GM18909 (cell line): Measurements from ENCODE around the gene JPH2.

Experiments
- ATAC-seq: cut with Tn5 transposase; IDR thresholded peaks from one replicate; pipeline ENCODE4 v1.9.1; 2021; ENCODE audit warnings: mild to moderate bottlenecking; ENCODE audit not compliant: unreplicated experiment, poor library complexity

The JPH2 gene

DNA sequence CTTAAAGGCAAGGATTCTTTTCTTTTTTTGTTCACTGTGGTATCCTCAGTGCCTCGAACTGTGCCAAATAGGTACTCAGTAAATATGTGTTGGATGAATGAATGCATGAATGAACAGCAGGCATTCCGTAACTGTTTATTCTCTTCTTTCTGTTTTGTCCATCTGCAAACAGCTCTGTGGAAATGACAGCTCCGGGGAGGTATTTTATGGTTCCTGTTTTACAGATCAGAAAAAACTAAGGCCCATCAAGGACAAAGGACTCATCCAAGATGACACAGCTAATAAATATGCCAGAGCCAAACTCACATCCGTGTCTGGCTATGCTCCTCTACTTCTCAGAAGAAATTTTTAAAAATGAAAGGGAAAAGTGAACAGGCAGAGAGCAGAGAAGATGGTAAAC is 21.0 kb downstream of the JPH2 start:
- no peak for ATAC-seq

DNA sequence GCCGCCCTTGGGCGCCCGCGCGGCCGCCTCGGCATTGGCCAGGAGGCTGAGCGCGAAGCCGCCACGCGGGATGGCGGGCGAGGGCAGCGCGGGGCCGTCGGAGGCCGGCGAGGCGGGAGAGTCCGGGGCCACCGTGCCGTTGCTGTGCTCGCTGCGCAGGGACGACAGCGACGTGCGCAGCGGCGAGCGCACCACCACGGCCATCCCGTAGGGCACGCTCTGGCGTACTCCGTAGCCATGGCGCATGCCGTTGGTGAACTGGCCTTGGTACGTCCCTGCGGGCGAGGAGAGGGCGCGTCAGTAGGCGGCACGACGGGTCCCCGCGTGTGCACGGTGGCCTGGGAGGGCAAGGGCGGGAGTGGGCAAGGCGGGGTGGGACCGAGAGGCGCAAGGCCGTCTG is 26.9 kb downstream of the JPH2 start:
- ATAC-seq: no peak

DNA sequence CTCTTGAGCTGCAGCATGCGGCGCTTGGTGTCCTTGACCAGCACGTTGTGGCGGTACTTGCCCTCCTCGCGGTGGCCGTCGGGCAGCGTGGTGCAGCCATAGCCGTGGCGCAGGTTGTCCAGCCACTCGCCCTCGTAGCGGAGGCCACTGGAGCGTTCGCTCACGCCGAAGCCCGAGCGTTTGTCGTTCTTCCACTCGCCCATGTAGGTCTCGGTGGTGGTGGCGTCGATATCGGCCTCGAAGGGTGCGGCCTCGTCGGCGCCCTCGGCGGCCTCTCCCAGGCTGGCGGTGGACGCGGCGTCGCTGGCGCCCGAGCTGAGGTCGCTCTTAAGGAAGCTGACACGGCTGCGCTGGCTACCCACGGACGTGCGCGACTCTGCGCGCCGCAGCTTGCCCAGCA is 27.3 kb downstream of the JPH2 start:
- no peak for ATAC-seq

DNA sequence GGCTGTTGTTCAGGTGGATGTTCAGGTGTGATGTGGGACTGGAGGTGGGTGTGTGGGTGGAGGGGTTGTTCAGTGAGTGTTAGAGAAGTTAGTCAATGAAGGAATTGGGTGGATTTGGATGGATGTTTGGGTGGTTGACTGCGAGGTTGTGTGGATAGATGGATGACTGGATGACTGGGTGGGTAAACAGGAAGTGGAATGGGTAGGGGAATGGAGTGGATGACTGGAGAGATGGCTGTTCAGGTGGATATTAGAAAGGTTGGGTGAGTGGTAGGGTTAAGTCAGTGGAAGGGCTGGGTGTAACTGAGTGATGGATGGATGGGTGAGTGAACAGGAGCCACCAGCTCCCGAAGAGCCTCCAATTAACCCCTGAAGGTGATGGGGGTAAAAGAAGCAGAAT is 27.9 kb downstream of the JPH2 start:
- ATAC-seq: no peak

DNA sequence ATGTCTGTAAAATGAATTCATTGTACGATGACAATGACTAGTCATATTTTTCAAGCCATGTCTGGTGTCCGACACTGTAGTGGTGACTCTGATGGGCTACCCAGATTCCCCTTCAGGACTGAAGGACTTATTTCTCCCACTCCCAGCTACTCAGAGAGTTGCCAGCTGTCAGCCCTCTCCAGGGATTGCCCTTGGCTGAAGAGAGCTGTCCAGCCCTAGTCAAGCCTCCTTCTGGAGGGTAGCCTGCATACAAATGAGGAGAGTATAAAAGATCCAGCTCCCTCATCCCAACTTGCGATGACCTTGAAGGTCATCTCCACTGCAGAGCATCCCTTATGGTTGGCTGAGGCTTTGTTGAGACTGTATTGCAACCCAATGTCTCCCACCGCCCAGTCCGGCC is 29.9 kb downstream of the JPH2 start:
- ATAC-seq: no peak

DNA sequence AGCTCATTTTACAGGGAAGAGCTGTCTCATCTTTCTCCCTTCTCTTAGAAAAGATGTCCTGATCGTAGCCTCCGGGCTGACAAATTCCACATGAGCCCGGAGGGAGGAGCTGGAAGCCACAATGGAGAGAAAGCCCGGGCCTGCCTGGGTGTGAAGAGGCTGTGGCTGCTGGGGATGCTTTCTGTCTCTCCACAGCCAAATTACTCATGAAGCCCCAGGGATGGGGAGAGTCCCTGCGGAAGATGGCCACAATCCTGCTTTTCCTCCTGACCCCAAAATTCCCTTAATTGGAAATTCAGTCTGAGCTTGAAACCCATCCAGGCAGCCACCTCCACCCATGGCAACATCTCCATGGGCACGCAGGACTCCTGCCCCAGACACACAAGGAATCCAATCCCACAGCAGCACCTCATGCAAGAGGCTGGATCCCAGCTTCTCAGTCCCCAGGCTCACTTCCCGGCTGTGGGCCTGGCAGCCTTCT is 32.4 kb downstream of the JPH2 start:
- no peak for ATAC-seq

DNA sequence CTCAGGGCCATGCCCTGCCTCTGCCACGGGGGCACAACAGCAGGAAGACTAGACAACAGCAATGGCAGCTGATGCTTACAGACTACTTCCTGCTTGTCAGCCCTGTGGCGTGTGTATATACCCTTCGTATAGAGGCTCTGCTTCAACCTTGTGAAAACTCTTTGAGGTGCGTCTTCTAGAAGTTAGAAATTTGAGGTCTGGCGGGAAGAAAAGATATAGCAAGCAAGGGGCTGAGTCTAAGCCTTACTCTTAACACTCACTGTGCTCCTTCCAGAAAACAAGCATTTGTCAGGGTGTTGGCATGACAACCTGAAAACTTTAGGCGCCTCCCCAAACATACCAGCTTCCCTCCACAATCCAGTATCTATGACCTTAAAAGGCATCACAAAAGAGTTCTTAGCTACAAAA is 33.3 kb downstream of the JPH2 start:
- no peak for ATAC-seq

DNA sequence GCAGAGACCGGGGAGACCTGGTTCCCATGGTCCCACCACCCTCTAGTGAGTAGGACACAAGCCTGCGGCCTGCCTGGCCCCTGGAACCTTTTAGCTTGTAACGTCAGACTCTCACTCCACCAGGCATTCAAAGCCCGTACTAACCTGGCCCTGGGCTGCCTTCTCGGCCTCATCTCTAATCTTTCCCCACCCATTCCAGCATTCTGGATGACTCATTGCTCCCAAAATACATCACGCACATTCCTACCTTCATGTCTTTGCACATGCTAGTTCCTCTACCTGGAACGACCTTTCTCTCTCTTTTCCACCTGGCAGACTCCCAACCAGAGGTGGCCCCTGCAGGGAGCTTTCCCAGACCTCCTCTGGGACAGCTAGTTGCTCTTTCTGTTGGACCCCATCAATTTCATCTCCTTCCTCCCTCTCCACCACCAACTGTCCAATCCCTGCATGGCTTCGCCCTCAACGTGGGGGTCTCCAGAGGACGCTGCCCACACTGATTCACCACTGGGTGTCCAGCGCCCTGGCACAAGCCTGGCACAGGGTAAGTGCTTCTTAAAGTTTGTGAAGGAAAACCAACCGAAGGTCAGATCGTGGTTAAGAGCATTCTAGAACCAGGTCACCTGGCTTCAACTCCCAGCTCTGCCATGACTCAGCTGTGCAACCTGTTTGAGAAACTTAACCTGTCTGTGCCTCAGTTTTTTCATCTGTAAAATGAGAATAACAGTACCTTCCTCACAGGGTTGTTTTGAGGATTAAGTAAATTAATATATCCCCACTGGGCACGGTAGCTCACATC is 35.2 kb downstream of the JPH2 start:
- no peak for ATAC-seq

DNA sequence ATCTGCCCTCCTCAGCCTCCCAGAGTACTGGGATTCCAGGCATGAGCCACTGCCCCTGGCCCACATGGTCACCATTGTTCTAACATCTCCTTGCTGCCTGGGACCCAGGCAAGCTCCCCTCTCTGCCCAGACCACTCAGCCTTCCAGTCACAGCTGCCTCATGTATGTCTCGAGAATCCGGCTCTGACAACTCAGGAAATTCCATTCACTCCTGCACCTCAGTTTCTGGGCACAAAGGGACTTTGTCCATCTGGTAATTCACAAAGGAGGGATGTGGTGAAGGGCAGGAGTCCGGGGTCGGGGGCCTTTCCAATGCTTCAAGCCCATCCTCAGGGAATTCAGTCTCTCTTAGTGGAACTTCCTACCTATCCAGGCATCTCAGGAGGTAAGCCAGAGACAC is 40.7 kb downstream of the JPH2 start:
- ATAC-seq: no peak

DNA sequence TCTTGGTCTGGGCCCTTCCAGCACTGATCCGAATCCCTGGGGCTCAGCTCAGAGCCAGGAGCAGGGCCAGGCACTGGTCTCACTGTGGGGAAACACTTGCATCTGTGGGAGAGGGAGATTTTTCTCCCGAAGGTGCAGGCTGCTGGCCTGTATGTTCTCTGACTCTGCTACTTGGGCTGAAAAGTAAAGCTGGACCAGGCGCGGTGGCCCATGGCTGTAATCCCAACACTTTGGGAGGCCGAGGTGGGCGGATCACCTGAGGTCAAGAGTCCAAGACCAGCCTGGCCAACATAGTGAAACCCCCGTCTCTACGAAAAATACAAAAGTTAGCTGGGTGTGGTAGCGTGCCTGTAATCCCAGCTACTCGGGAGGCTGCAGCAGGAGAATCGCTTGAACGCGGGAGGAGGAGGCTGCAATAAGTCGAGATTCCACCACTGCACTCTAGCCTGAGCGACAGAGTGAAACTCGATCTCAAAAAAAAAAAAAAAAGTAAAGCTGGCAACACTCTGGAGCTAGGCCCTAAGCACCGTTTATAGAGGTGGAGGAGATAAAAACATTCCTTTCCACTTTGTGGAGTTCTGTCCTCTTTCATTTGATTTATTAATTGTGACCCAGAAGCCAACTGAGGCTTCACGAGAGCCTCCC is 41.7 kb downstream of the JPH2 start:
- no peak for ATAC-seq

DNA sequence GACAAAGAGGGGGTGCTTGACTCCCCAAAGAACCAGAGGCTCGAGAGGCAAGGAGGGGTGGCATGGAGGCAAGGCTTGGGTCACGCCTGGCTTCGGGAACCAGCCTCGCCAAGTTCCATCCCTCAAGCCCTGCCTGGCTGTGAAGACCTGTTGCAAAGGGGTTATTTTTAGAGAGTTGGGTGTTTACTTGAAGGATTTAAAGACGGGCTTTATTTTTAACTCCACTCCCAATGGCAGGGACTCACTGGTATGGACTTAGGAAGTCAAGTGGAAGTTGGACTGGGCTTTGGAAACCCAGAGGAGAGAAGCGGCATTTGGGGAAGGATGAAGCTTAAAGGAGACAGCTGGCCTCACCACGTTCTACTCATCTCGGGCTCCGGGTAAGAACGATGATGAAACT is 43.1 kb downstream of the JPH2 start:
- no peak for ATAC-seq

DNA sequence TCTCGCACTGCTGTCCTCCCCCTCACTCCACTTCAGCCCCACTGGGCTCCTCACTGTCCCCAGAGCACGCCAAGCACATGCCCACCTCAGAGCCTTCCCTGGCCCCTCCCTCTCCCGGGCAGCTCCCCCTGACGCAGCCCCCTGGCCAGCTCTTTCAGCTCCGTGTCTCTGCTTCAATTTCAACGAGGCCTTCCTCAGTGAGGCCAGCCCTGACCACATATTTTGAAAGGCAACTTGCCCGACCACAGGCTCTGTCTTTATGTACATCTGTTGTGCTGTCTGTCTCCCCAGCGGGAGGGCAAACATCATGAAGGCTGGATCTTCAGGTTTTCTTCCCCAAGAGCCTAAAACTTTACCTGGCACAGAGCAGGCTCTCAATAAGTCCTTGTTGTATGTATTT is 44.6 kb downstream of the JPH2 start:
- no peak for ATAC-seq

DNA sequence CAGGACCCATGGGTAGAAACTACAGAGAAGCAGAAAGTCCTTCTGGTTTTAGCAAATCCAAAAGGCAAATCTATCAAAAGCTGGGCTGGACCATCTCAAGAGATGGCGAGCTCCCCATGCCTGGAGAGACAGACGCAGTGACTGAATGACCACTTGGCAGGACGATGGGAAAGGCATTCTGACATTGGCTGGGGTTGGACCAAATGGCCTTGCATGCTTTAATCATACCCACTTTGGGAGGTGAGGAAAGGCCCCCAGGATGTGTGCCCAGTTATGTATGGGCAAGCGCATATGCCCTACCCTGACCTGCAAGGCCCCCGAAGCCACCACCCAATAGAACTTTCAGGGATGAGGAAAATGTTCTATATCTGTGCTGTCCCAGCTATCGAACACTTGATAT is 45.1 kb downstream of the JPH2 start:
- no peak for ATAC-seq

DNA sequence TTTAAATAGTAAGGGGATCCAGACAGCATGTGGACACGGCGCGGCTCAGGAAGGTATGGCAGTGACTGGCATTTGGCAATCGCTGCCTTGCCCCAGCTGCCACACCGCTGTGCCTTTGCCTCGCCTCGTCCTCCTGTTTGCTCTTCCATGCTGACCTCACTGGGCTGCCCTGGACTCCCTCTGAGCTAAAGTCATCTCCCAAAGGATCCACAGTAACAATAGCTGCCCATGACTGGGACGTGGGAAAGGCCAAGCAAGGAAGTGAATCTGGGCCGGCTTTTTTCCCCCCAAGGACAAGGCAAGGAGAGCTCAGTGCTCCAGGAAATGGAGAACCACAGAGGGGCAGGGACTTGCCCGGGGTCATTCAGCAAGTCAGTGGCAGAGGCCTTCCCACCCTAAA is 48.1 kb downstream of the JPH2 start:
- ATAC-seq: no peak

DNA sequence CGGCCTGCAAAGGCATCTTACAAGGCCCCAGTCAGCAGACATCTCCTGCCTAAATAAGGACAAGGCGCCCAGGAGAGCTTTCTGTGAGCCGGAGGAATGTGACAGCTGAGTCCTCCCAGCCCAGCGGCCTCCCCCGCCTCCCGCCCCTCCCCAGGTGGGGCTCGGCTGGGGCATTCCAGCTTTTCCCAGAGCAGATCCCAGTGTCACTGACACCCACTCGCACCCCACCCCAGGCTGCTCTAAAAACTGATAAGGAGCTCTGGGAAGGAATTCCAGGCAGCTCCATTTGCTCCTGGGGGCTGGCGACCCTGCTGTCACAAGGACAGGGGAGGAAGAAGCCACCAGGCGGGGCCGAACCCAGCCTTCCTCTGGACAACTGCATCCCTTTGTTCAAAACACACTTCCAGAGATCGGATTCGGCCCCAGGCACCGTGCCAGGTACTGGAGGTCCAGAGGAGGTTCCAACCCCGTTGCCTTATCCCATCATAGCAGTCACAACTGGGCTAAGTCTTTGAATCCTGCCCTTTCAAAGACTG is 49.7 kb downstream of the JPH2 start:
- no peak for ATAC-seq

DNA sequence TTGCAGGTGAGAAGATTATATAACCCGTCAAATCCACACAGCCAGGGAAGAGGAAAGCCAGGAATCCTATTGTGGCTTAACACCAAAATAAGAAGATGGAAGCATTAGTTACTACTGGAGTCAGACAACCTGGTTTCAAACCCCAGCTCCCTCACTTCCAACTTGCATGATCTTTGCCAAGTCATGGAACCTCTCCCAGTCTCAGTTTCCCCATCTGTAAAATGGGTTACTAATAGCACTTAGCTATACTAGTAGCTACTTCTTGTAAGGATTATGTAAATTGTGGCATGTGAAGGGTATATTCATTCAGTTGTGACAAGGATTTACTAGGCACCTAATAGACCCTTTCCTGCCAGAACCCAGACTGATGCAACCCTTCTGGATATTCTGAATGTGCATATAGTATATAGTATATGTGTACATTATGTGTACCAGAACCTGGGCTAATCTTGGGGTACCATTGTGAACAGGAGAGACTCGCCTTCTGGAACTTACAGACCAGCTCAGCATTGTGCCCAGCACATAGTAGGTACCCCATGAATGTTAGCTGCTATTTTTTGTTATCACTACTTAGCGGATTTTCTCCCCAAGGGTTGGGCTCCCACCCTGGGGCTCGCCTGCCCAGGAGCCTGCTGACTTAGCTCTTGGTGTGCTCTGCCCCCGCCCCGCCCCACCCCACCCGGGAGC is 50.3 kb downstream of the JPH2 start:
- ATAC-seq: no peak

DNA sequence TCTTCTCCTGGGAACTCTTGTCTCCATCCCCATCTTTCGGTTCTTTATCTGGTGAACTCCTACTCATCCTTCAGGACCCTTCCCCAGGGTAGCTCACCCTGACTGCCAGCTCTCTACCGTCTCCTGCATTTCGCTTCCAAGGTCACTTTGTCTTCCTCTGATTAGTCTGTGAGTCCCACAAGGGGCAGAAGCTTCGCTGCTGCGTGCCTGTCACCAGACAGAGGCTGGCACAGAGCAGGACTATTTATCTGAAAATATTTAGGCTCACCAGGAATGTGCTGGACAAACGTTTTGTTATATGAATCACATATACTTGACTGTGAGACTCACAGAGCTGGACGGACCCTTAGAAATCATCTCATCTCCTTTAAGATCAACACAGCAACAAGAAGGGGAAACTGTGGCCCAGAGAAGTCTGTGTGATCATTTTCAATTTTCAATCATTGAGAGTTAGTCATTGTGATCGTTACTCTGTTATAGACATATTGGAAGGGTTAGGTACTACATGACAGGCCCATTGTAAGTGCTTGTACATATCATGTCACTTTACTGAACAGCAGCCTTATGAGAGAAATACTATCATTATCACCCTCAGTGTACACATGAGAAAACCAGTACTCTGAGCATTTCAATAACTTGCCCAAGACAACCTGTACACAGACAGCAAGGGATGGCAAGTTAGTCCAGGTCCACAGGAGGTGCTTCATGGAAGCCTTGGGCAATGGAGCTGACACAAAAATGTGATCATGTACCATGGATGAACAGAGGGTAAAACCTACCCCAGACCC is 51.4 kb downstream of the JPH2 start:
- ATAC-seq: no peak

DNA sequence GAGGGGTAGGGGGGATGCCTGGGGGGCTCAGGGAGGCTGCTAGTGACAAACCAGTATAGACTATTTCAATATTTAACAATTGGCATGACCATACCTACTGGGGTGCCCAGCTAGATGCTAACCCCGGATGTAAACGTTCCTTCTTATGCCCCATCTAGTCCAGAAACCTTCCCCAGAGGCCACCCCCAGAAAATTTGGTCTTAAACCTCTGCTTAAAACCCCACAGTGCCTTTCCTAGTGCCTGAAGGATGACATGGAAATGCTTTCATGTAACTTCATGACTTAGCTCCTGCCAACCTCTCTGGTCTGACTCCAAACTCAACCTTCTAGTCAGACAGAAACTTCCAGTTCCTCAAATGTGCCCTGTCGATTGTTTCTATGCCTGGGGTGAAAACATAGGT is 52.0 kb downstream of the JPH2 start:
- ATAC-seq: no peak

DNA sequence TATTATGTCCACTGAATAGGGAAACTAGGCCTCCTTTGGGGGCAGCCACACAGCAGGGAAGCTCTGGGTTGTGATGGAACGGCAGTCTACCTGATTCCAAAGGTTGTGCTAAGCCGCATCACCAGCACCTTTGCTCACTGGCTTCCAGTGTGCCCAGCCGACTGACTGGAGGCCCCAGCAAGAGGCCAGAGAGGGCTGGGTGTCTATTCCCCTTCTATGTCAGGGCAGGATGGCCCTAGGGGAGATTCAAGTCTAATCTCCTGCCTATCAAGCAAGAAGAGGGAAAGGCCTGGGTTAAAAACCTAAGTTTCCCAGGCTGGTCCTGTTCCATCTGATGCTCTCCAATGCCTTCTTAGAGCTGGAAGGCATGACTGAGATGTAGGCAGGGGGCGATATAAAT is 53.6 kb downstream of the JPH2 start:
- no peak for ATAC-seq

DNA sequence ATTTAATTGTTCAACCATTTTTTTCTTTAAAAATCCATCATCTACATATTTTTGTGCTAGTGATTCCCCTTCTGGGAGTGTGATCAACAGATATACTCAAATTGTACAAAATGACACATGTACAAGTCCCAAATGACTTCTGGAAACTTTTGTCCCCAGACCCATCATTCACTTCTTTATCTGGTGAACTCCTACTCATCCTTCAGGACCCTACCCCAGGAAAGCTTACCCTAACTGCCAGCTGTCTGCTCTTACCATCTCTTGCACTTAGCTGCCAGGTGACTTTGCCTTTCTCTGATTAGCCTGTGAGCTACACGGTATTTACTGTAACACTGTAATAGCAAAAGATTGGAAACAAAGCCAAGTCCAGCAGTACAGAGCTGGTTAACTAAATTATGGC is 55.3 kb downstream of the JPH2 start:
- no peak for ATAC-seq
